Fibroblast of villous mesenchyme (primary cell): Measurements from ENCODE around the gene DLK2. TPM values are rescaled to one million over a fixed set of nuclear protein-coding genes. Genes with fewer than 3 reads are reported as not detected.

Experiments used
- DNase-seq: peaks from one replicate; pipeline ENCODE4 v3.0.0-alpha.2; 2010; ENCODE audit warnings: low read depth
- H3K4me3 ChIP-seq: 2 replicates; pipeline ENCODE4 v1.5.1; 2011; ENCODE audit warnings: low read depth, mild to moderate bottlenecking, low read length
- total RNA-seq: library from RNA; depleted of rRNA; stranded (reverse); fragments of >200 nt; gene quantifications from 2 replicates; pipeline ENCODE4 v1.2.3, GENCODE V29; 2012
- TF ChIP-seq, protein P1 (sequence below): IDR thresholded peaks from 2 replicates; pipeline ENCODE4 v1.5.1; 2012; ENCODE audit warnings: low read depth, mild to moderate bottlenecking, low read length; ENCODE audit not compliant: insufficient read depth

Gene DLK2
- total RNA-seq, 1 donor: 1.7 TPM

DNA sequence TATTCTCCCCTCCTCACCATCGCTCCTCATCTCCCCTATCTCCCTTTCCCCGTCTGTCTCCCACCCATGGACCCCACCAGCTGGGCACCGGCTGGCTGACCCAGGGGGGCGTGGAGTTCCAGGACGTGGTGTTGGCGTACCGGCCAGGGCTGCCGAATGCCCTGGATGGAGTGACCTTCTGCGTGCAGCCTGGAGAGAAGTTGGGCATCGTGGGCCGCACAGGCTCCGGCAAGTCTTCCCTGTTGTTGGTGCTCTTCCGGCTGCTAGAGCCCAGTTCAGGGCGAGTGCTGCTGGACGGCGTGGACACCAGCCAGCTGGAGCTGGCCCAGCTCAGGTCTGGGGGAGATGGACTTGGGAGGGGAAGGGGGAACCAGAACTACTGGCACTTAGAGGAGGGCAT lies 7.7 kb downstream of the DLK2 start:
- no peak overlapping the region for H3K4me3 ChIP-seq
- TF ChIP-seq, protein P1, sequence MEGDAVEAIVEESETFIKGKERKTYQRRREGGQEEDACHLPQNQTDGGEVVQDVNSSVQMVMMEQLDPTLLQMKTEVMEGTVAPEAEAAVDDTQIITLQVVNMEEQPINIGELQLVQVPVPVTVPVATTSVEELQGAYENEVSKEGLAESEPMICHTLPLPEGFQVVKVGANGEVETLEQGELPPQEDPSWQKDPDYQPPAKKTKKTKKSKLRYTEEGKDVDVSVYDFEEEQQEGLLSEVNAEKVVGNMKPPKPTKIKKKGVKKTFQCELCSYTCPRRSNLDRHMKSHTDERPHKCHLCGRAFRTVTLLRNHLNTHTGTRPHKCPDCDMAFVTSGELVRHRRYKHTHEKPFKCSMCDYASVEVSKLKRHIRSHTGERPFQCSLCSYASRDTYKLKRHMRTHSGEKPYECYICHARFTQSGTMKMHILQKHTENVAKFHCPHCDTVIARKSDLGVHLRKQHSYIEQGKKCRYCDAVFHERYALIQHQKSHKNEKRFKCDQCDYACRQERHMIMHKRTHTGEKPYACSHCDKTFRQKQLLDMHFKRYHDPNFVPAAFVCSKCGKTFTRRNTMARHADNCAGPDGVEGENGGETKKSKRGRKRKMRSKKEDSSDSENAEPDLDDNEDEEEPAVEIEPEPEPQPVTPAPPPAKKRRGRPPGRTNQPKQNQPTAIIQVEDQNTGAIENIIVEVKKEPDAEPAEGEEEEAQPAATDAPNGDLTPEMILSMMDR: no peak
- DNase-seq: no peak

DNA sequence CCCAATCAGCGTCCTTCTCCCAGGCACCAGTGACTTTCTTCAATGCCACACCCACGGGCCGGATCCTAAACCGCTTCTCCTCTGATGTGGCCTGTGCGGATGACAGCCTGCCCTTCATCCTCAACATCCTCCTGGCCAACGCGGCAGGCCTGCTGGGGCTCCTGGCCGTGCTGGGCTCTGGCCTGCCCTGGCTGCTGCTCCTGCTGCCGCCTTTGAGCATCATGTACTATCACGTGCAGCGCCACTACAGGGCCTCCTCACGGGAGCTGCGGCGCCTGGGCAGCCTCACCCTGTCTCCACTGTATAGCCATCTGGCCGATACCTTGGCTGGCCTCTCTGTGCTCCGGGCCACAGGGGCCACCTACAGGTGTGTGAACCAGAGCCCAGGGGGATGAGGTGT lies 9.8 kb downstream of the DLK2 start:
- DNase-seq: no peak
- no peak overlapping the region for H3K4me3 ChIP-seq
- TF ChIP-seq, protein P1: no peak

DNA sequence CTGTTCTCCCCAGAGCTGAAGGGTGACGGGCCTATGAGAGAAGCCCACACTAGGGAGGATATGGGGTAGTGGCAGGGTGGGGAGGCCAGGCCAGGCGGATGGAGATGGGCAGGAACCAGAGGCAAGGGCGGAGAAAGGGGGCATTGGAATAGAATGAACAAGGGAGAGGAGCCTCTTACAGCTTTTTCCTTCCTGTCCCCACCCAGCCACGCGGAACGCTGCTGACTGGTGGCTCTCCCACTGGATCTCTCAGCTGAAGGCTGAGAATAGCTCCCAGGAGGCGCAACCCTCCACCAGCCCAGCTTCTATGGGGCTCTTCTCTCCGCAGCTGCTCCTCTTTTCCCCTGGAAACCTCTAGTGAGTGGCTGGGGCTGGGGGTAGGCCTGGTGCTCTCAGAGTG lies 10.8 kb downstream of the DLK2 start:
- TF ChIP-seq, protein P1: no peak
- DNase-seq: no peak
- no peak overlapping the region for H3K4me3 ChIP-seq

DNA sequence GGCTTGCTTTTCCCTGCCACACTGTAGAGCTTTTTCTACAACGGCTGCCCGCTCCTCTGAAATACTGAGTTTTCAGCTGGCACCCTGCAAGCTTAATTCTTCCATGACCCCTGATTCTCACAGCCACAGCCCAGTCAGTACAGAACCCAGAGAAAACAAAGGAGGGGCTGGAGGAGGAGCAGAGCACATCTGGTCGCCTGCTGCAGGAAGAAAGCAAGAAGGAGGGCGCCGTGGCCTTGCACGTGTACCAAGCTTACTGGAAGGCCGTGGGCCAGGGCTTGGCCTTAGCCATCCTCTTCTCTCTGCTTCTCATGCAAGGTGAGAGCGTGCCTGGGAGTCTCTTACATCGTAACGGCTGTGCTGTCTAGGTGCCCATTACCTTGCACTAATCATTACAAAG lies 11.3 kb downstream of the DLK2 start:
- DNase-seq: peak; percentile 30
- H3K4me3 ChIP-seq: no peak overlapping the region
- TF ChIP-seq, protein P1: no peak

DNA sequence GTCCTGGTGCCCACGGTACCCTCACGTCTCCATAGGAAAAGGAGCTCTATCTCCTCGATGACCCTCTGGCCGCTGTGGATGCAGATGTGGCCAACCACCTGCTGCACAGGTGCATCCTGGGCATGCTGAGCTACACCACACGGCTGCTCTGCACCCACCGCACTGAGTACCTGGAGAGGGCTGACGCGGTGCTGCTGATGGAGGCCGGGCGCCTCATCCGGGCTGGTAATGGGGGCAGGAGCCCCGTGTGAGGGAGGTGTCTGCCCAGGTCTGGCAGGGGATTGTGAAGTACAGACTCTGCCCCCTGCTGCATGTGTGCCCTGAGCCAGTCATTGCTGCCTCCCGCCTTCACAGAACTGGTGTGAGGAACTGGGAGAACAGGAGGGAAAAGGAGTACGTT lies 12.4 kb downstream of the DLK2 start:
- no peak overlapping the region for H3K4me3 ChIP-seq
- no peak for DNase-seq
- TF ChIP-seq, protein P1: no peak

DNA sequence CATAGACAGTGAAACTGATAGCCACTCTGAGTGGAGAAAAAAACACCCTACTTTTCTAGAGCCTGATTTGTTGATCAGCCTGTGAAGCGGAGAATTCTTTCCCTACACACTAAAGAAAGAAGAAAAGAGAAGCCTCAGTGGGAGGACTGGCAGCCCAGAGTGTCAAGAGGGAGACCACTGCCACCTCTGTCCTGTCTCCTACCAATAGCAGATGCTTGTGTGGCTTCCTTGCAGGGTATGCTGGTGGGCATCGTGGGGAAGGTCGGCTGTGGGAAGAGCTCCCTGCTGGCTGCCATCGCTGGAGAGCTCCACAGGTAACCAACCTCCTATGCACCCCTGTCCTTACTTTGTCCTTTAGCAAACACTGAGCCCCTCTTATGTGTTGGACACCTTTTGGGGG lies 17.6 kb downstream of the DLK2 start:
- no peak for DNase-seq
- TF ChIP-seq, protein P1: no peak
- H3K4me3 ChIP-seq: no peak overlapping the region

DNA sequence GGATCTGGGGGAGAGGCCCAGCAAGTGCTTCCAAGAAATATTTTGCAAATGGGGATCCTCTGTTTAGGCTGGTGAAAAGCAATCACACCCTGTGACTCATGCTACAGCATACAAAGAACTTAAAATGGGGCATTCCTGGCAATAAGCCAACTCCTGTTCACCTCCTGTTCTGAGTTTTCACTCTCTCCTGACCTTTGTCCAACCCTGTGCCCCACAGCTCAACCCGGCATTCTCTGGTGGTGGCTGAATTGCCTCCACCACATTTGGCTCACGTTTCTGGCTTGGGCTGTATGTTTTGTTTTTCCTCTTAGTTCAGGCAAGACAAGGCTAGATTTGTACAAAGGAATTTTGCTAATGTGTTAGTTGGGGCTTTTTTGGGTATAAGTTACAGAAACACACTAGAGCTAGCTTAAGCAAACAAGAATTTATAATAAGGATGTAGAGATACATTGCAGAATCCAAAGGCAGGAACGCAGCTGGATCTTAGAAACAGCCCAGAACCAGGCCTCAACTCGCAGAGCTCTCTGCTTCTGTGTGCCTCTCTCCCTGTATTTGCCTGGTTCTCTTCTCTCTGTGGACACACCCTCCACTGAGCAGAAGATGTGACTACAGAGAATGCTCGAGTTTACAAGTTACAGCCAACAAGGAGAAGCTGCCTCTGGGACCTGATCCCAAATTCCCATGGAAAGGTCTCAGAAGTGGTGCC lies 18.6 kb downstream of the DLK2 start:
- TF ChIP-seq, protein P1: no peak
- peak; percentile 80 for DNase-seq
- H3K4me3 ChIP-seq: no peak overlapping the region
